ENCODE measurements around the gene SH3PXD2A.

DNA sequence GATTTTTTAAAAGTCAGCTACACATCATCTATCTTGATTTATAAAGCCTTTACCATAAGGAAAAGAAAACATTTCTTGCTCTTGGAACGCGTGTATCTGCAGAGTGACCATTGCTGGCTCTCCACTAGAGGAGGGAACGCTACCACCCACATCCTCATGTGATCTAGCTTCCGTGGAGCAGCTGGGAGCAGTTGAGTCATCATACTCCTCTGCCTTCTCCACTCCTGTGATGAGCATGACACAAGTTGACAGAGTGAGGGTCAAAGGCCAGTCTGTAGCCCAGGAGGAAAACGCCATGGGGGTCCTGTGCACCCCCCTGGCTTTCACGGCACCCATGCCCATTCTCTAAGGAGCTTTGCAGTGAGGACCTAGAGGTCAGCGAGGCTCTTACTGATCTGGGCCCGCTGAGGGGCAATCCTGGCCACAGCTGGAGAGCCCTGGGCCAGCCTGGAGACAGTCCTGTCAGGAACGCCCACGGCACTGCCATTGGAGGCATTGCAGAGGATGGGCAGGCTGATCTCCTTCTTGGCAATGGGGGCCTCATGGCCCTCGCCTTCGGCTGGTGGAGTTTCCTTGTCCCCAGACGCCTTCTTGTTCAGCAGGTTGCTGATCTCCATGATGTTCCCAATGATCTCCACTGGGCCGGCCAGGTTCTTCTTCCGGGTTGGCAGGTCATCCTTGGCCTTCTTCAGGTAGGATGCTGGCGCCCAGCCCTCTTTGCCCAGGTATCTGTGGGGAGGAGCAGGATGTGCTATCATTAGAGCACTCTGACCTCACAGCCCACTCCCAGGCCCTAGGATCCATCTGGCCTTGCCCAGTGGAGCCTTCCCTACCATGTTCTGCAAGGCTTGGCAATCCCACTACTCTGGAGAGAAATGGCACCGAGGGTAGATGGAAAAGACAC lies 242.7 kb downstream of the SH3PXD2A start:
- TF ChIP-seq, protein P1, sequence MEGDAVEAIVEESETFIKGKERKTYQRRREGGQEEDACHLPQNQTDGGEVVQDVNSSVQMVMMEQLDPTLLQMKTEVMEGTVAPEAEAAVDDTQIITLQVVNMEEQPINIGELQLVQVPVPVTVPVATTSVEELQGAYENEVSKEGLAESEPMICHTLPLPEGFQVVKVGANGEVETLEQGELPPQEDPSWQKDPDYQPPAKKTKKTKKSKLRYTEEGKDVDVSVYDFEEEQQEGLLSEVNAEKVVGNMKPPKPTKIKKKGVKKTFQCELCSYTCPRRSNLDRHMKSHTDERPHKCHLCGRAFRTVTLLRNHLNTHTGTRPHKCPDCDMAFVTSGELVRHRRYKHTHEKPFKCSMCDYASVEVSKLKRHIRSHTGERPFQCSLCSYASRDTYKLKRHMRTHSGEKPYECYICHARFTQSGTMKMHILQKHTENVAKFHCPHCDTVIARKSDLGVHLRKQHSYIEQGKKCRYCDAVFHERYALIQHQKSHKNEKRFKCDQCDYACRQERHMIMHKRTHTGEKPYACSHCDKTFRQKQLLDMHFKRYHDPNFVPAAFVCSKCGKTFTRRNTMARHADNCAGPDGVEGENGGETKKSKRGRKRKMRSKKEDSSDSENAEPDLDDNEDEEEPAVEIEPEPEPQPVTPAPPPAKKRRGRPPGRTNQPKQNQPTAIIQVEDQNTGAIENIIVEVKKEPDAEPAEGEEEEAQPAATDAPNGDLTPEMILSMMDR (IDR thresholded peaks at IDR 0.05): no peak
- TF ChIP-seq POLR2A (IDR thresholded peaks at IDR 0.05) (no peak), EP300 (IDR thresholded peaks at IDR 0.05; ENCODE audit: low read depth) (no peak)
